GM12875 (cell line): ENCODE results near the gene GALNT16.

Source experiments
- H3K4me3 ChIP-seq: one replicate; pipeline ENCODE4 v1.5.1; 2011; ENCODE audit warnings: low read depth, low read length, control low read depth
- CTCF ChIP-seq: IDR thresholded peaks from 2 replicates; pipeline ENCODE4 v1.5.1; 2011; ENCODE audit warnings: low read depth, mild to moderate bottlenecking, control low read depth, inconsistent platforms, low read length, moderate library complexity, borderline replicate concordance; ENCODE audit not compliant: insufficient read depth

GALNT16 gene

DNA sequence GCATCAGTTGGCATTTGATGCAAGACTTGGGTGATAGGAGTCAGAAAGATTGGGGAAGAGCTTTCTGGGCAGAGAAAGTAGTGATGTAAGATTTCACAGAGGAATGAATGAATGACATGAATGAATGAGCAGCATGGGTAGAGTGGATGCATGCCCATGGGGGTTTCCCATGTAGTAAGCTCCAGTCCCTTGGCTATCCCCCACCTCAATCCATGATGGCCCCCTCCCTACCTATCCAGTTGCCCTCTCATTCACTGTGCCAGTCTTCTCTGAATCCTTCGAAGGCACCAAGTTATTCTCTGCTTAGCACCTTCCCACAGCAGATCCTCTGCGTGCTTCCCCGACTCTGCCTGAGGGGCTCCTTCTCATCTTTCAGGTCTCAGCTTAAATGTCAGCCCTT, 106.1 kb downstream of the GALNT16 start:
- H3K4me3 ChIP-seq, result no peak overlapping the region
- no peak for TF ChIP-seq CTCF

DNA sequence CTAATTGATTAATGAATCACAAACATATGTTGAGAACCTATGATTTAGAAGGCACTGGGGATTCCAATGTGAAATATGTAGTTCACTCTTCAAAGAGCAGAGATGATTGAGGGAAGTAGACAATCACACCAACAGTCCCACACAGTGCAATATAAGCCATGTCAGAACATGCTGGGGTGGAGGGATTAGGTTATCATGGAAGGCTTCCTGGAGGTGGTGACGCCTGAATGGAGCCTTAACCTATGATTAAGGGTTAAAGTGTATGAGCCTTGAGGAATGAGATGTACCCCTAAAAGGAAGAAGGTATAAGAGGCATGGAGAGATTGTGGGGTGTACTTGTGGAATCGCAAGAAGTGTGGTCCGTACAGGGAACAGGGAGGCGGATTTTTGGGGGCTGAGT, 106.8 kb downstream of the GALNT16 start:
- no peak overlapping the region for H3K4me3 ChIP-seq
- TF ChIP-seq CTCF, result no peak

DNA sequence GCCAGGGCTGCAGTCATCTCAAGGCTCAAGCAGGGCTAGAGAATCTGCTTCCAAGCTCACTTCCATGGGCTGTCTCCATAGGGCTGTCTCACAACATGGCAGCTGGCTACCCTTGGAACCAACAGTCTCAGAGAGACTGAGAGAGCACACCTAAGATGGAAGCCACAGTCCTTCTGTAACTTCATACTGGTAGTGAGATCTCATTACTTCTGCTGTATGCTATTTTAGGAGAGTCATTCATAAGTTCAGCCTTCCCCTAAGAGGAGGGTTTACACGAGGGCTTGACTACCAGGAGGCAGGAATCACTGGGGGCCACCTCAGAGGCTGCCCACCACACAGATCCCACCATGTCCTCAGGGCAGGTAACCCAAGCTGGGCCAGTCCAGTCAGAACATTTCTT, 108.4 kb downstream of the GALNT16 start:
- no peak overlapping the region for H3K4me3 ChIP-seq
- TF ChIP-seq CTCF, result no peak

GRCh38 chr14:69370061-69370460, 110.1 kb downstream of the GALNT16 start:
- H3K4me3 ChIP-seq, result no peak overlapping the region
- TF ChIP-seq CTCF, result no peak

GRCh38 chr14:69372146-69372545, 112.2 kb downstream of the GALNT16 start:
- H3K4me3 ChIP-seq, result no peak overlapping the region

DNA sequence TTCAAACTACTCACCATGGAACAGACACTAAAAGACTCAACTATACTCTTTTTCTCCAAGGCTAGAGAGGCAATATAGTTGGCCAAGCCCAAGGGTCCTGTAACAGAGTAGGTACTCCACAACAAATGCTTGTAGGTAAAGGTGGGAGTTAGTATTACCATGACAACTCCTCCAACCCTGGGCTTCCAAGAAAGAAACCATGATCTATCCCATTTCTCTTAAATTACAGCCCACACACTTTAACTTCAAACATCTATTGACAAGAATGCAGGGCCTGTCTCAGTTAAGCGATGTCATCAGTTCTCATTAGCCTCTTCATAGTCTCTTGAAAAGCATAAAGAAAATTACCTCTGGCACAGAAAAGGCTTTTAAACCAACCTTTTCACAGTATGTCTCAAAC, 113.1 kb downstream of the GALNT16 start:
- H3K4me3 ChIP-seq, result no peak overlapping the region
- TF ChIP-seq CTCF, result no peak

More at GRCh38 chr14:69372146-69372545, 112.2 kb downstream of the GALNT16 start:
- TF ChIP-seq CTCF, result no peak

DNA sequence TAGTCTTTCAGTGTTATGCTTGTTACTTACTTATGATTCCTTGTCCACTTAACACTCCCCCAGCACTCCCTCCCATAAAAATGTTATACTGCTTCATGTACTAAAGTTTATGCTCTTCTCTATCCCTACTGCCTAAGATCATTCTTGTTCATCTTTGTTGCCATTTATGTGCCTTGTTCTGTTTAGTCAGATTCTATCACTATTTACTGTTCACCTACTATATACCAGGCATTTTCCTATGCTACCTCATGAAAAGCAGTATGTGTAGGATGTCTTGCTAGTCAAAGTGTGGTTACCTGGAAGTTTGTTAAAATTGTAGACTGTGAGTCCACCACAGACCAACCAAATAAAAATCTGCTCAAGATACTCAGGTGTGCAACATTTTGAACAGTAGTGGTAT, 114.3 kb downstream of the GALNT16 start:
- no peak for TF ChIP-seq CTCF
- H3K4me3 ChIP-seq, result no peak overlapping the region
